ENCODE results near the gene INAFM1.
A peak's percentile ranks its signal among the peaks of the same experiment; 100 is the strongest.

Gene INAFM1

GRCh38 chr19:47312366-47313006, 37.8 kb downstream of the INAFM1 start:
- DNase-seq, result no peak

- DNase-seq, result no peak
These were observed 39.1 kb downstream of the INAFM1 start for GRCh38 chr19:47313754-47314295.

- DNase-seq, result peak; percentile 84
These were observed 40.6 kb downstream of the INAFM1 start for GRCh38 chr19:47315125-47315821.

GRCh38 chr19:47316513-47316912, 41.8 kb downstream of the INAFM1 start:
- DNase-seq, result no peak

- no peak for DNase-seq
These were observed 45.5 kb downstream of the INAFM1 start for GRCh38 chr19:47319923-47320871.

- no peak for DNase-seq
These were observed 46.9 kb downstream of the INAFM1 start for GRCh38 chr19:47321630-47322029.

- no peak for DNase-seq
These were observed 47.4 kb downstream of the INAFM1 start for GRCh38 chr19:47322058-47322457.

- DNase-seq, result no peak
These were observed 48.7 kb downstream of the INAFM1 start for GRCh38 chr19:47323409-47323808.

- DNase-seq, result no peak
These were observed 49.2 kb downstream of the INAFM1 start for GRCh38 chr19:47323872-47324271.

- DNase-seq, result no peak
These were observed 49.8 kb downstream of the INAFM1 start for GRCh38 chr19:47324502-47324901.
